Psoas muscle (tissue), 8 donors: ENCODE measurements around the gene EML3. TPM values are rescaled to one million over a fixed set of nuclear protein-coding genes. Genes with fewer than 3 reads are reported as not detected.

Experiments
- ATAC-seq, 4 donors: fragments of 200-7000 bp; cut with Tn5 transposase; one replicate each; pipeline ENCODE4 v1.9.1; 2020; ENCODE audit warnings: moderate library complexity in 3 of 4, mild to moderate bottlenecking in 2 of 4
- DNase-seq, 2 donors: peaks; one replicate each; pipeline ENCODE4 v3.0.0-alpha.2; 2020
- H3K27ac ChIP-seq: fragments of 200-600 bp; one replicate; pipeline ENCODE4 v1.8.0; 2022
- H3K27me3 ChIP-seq, 3 donors: fragments of 200-600 bp in 1 of 3; one replicate each; pipeline versions ENCODE4 v1.6.1 to v1.8.0; 2013 to 2022; ENCODE audit warnings: low read length in 2 of 3, mild to moderate bottlenecking in 2 of 3, moderate library complexity in 1 of 3; ENCODE audit not compliant: insufficient read depth in 3 of 3
- H3K36me3 ChIP-seq, 2 donors: fragments of 200-600 bp in 1 of 2; one replicate each; pipeline versions ENCODE4 v1.6.1 to v1.8.0; 2013 to 2022; ENCODE audit warnings: low read depth in 1 of 2, mild to moderate bottlenecking in 1 of 2, moderate library complexity in 1 of 2; ENCODE audit not compliant: insufficient read depth in 1 of 2
- H3K4me1 ChIP-seq: fragments of 200-600 bp; one replicate; pipeline ENCODE4 v1.8.0; 2022
- H3K4me3 ChIP-seq: fragments of 200-600 bp; one replicate; pipeline ENCODE4 v1.8.0; 2022; ENCODE audit warnings: mild to moderate bottlenecking
- H3K9me3 ChIP-seq: fragments of 200-600 bp; one replicate; pipeline ENCODE4 v1.8.0; 2022
- WGBS, 3 donors: extraction: QIAGEN DNeasy Blood & Tissue Kit; methylation state at CpG; one replicate each; pipeline versions ENCODE4 v1.1.6 to v1.1.7; 2013; 5-methylcytosine and 5-hydroxymethylcytosine counted together
- intact Hi-C, 2 donors: fragments of 100-400 bp; cut with DNase I; formaldehyde crosslinking; loops; one replicate each; pipeline versions ENCODE4 v1.11.0 to v1.14.2; 2022
- polyA plus RNA-seq, 3 donors: library from polyadenylated mRNA; stranded (reverse); fragments of 200-250 nt; gene quantifications; one replicate each; pipeline ENCODE4 v1.2.3, GENCODE V29; 2013
- total RNA-seq, 4 donors: library from RNA; stranded (reverse); fragmentation: NEBNext Ultra II Directional in 2 of 4; extraction: Animal tissue kit (Norgen Biotek cat#: 25700) in 2 of 4; gene quantifications; one replicate each; pipeline versions ENCODE4 v1.2.1 to v1.2.4, GENCODE V29; 2021 to 2023
- TF ChIP-seq, protein P1 (sequence below): fragments of 200-600 bp; IDR thresholded peaks from one replicate; pipeline ENCODE4 v1.8.0; 2022; ENCODE audit warnings: antibody characterized with exemption
- donor health status: healthy with polysubstance abuse.
- donor health status: DM: no; HTN: no; CAD: no; lungs with moderate emphysema.
- donor health status: Bipolar disorder and iron deficiency.
- donor health status: healthy.
- donor health status: DM: yes; HTN: yes; CAD: no.
- donor health status: DM: no; HTN: no; CAD: no.
- donor health status: DM: no; HTN: no; CAD: no.
- donor health status: DM: yes; HTN: yes; CAD: no.

Gene EML3
- total and polyA plus RNA-seq, 7 donors = 7.4 to 19.5 (median 14.1) TPM

DNA sequence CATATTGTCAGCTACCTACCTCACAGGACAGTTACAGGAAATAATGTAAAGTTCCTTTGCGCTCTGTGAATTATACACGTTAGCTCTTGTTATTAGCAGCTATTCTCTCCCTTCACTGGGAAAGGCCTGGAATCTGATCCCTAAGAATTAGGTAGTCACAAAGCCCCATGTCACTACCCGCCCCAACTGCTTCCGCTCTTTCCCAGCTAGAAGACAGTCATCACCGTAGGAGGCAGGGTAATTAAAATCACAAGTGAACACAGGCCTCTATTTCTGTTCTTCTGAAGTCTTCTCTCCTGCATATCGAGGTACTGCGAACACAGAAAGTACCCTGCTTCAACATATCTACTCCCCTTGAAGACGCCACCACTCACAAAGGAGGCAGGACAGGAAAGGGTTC is 53.4 kb downstream of the EML3 start:
- Histone ChIP-seq H3K4me1 (peaks cover 56% of the 10 kb centered on the region), H3K9me3 (no peaks in the 10 kb centered on the region), H3K27me3 (no peaks in the 10 kb centered on the region), H3K36me3 (peaks cover 5 to 62% of the 10 kb centered on the region in 2 donors), H3K27ac (peak overlapping the region; percentile 99), H3K4me3 (no peak overlapping the region)
- 60 to 79% (median 66%) methylated on average over 8 of the region's 8 CpGs for WGBS, 3 donors
- ATAC-seq = no peak
- intact Hi-C loops = loop anchor here in 1 of 2 donors (5.0 kb wide), 1 partner anchor 62 kb away; no protein-coding TSS in a partner anchor
- TF ChIP-seq, protein P1, sequence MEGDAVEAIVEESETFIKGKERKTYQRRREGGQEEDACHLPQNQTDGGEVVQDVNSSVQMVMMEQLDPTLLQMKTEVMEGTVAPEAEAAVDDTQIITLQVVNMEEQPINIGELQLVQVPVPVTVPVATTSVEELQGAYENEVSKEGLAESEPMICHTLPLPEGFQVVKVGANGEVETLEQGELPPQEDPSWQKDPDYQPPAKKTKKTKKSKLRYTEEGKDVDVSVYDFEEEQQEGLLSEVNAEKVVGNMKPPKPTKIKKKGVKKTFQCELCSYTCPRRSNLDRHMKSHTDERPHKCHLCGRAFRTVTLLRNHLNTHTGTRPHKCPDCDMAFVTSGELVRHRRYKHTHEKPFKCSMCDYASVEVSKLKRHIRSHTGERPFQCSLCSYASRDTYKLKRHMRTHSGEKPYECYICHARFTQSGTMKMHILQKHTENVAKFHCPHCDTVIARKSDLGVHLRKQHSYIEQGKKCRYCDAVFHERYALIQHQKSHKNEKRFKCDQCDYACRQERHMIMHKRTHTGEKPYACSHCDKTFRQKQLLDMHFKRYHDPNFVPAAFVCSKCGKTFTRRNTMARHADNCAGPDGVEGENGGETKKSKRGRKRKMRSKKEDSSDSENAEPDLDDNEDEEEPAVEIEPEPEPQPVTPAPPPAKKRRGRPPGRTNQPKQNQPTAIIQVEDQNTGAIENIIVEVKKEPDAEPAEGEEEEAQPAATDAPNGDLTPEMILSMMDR = no peak
- DNase-seq = peak in 1 of 2 donors; percentile 12

DNA sequence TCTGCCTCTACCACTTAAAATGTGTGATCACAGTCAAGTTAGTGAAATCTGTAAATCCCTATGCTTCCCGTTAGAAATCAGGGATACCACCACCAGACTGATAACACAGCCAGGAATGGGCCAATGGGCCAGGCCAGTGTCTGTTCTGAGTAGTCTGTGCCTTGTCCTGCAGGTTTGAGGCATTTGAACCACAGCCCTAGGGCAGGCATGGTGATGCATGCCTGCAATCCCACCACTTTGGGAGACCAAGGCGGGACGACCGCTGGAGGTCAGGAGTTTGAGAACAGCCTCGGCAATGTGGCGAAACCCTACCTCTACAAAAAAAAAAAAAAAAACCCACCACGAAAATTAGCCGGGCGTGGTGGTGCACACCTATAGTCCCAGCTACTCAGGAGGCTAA is 53.9 kb downstream of the EML3 start:
- H3K27ac ChIP-seq = peak overlapping the region; percentile 99
- DNase-seq (peak in 1 of 2 donors; percentile 35), ATAC-seq (no peak)
- intact Hi-C loops = loop anchor here in 1 of 2 donors (5.0 kb wide), 1 partner anchor 61 kb away; no protein-coding TSS in a partner anchor
- 82 to 85% (median 82%) methylated on average over 9 of the region's 9 CpGs for WGBS, 3 donors
- peaks cover 62% of the 10 kb centered on the region for H3K4me1 ChIP-seq
- no peaks in the 10 kb centered on the region for H3K27me3 ChIP-seq
- H3K36me3 ChIP-seq = peaks cover 5 to 57% of the 10 kb centered on the region in 2 donors
- H3K9me3 ChIP-seq = no peaks in the 10 kb centered on the region
- no peak overlapping the region for H3K4me3 ChIP-seq
- TF ChIP-seq, protein P1 = no peak

DNA sequence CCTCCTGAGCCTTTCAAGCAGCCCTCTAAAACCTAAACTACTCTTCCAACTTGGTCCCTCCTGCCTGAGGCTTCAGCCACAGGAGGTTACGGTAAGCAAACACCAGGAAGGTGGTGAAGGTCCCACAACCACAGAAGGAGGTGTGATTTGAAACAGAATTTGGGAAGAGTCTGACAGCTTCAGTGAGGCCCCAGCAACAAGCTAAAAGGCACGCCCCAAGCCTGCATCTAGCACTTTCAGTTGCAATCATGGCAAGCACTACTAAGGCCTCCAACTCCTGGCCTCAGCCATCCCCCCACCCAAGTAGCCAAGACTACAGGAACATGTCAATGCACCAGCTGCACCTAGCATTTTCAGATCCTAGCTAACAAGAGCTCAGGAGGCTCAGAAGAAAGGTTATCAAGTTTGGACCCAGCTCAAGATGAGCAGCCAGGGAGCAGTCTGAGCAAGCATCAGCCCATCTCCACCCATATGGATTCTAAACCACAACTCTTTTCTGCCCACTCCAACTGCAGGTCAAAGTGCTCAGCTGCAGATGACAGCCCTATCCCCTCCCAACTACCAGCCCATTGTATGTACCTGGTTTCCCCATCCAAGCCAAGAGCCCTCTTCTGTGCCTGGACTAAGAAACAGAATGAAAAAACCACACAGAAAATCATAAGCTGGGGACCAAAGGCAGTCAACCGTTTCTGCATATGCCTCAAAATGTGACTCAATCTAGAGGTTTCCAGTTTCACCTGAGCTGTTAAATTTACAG is 55.5 kb downstream of the EML3 start:
- TF ChIP-seq, protein P1 = no peak
- peaks cover 72% of the 10 kb centered on the region for H3K4me1 ChIP-seq
- DNase-seq = peak in 1 of 2 donors; percentile 33
- no peaks in the 10 kb centered on the region for H3K27me3 ChIP-seq
- peaks cover 3 to 40% of the 10 kb centered on the region in 2 donors for H3K36me3 ChIP-seq
- 44 to 51% (median 50%) methylated on average over 3 of the region's 3 CpGs for WGBS, 3 donors
- peak overlapping the region; percentile 41 for H3K4me3 ChIP-seq
- H3K9me3 ChIP-seq = no peaks in the 10 kb centered on the region
- no peak for ATAC-seq
- intact Hi-C loops = loop anchor here in 1 of 2 donors (5.0 kb wide), 1 partner anchor 60 kb away; no protein-coding TSS in a partner anchor
- peak overlapping the region; percentile 99 for H3K27ac ChIP-seq

DNA sequence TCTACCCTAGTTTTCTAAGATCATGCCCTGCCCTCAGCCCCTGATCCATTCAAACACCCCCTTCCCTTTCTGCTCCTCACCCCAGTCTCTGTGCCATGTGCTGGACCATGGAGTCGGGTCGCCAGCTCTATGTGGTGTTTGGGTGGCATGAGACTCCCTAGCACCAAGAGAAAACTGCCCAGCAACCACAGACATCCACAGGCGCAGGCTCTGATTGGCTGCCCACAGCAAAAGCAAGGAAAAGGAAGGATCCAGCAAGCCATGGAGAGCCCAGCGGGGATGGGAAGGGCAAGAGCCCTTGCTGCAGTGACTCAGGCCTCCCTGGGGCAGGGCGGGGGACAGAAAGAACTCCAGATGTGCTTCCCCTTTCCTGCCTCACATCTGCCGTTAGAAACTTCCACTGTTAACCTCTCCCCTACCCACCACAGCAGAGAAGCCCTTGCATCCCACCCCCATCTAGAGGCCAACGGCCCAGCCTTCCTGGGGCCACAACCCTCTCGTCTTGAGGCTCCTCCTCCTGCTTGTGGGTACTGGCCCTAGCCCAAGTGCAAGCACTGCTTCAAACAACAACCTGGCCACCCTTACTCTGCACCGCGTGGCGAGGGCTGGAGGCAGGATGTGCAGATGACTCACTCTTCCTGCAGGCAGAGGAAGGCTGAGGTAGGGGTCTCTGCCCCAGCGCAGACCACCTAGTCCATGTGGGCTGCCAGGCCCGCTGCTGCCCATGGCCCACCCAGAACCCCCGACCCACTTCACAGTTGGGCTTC is 56.3 kb downstream of the EML3 start:
- intact Hi-C loops = loop anchor here in 1 of 2 donors (5.0 kb wide), 1 partner anchor 59 kb away; no protein-coding TSS in a partner anchor
- 13 to 20% (median 15%) methylated on average over 14 of the region's 14 CpGs for WGBS, 3 donors
- H3K4me3 ChIP-seq = peak overlapping the region; percentile 41

More for the DNA sequence above, 56.3 kb downstream of the EML3 start:
- Histone ChIP-seq H3K27ac (peak overlapping the region; percentile 99), H3K9me3 (no peaks in the 10 kb centered on the region), H3K4me1 (peaks cover 72% of the 10 kb centered on the region), H3K36me3 (peaks cover 3 to 33% of the 10 kb centered on the region in 2 donors), H3K27me3 (no peaks in the 10 kb centered on the region)
- DNase-seq = peak; percentile 94 to 96
- peak; percentile 50 to 60 (median 56) for ATAC-seq
- TF ChIP-seq, protein P1 = no peak
